Lung microvascular endothelial cell (primary cell): ENCODE results near the gene TCEA3. TPM values are rescaled to one million over a fixed set of nuclear protein-coding genes. Genes with fewer than 3 reads are reported as not detected.
A peak's percentile ranks its signal among the peaks of the same experiment; 100 is the strongest.

Source experiments
- DNase-seq, 2 donors: peaks; one replicate each; pipeline versions ENCODE4 v3.0.0 to v3.0.0-alpha.2; 2010; ENCODE audit warnings: low read depth in 2 of 2
- total RNA-seq: library from RNA; depleted of rRNA; stranded (reverse); fragments of >200 nt; gene quantifications from 2 replicates; pipeline ENCODE4 v1.2.1, GENCODE V29; 2014

Gene TCEA3
- 0.20 and 0.22 TPM in 2 replicates for total RNA-seq

GRCh38 chr1:23424293-23425192 is at the start of gene TCEA3:
Gene TCEA3 (minus strand): TSS chr1:23424748. CDS start chr1:23424633, 115 bp downstream.
- DNase-seq = peak in 1 of 2 donors; percentile 32

GRCh38 chr1:23473037-23473800 is 48.7 kb upstream of the TCEA3 start:
- DNase-seq = no peak

GRCh38 chr1:23472351-23473036 is 47.9 kb upstream of the TCEA3 start:
- DNase-seq = no peak

- DNase-seq = no peak
These were observed 47.0 kb upstream of the TCEA3 start for GRCh38 chr1:23471473-23472075.

GRCh38 chr1:23470282-23471070 is 45.9 kb upstream of the TCEA3 start:
- peak in 1 of 2 donors; percentile 79 for DNase-seq

- no peak for DNase-seq
These were observed 44.9 kb upstream of the TCEA3 start for GRCh38 chr1:23469372-23469982.

- no peak for DNase-seq
These were observed 42.0 kb upstream of the TCEA3 start for GRCh38 chr1:23466423-23466989.

GRCh38 chr1:23463286-23463685 is 38.7 kb upstream of the TCEA3 start:
- DNase-seq = no peak

GRCh38 chr1:23462766-23463165 is 38.2 kb upstream of the TCEA3 start:
- no peak for DNase-seq

- DNase-seq = no peak
These were observed 36.5 kb upstream of the TCEA3 start for GRCh38 chr1:23461050-23461449.

- DNase-seq = no peak
These were observed 36.0 kb upstream of the TCEA3 start for GRCh38 chr1:23460519-23460918.

GRCh38 chr1:23459338-23459757 is 34.8 kb upstream of the TCEA3 start:
- DNase-seq = no peak

GRCh38 chr1:23456226-23456625 is 31.7 kb upstream of the TCEA3 start:
- no peak for DNase-seq

- no peak for DNase-seq
These were observed 29.0 kb upstream of the TCEA3 start for GRCh38 chr1:23453455-23454000.

- no peak for DNase-seq
These were observed 27.5 kb upstream of the TCEA3 start for GRCh38 chr1:23452011-23452411.

- no peak for DNase-seq
These were observed 26.9 kb upstream of the TCEA3 start for GRCh38 chr1:23451441-23451840.

GRCh38 chr1:23450894-23451293 is 26.3 kb upstream of the TCEA3 start:
- no peak for DNase-seq

GRCh38 chr1:23449958-23450357 is 25.4 kb upstream of the TCEA3 start:
- DNase-seq = no peak

GRCh38 chr1:23449306-23449705 is 24.8 kb upstream of the TCEA3 start:
- DNase-seq = no peak

- DNase-seq = no peak
These were observed 24.3 kb upstream of the TCEA3 start for GRCh38 chr1:23448846-23449245.
